Testis (tissue), 3 donors: ENCODE data around the gene CCDC178. TPM values are rescaled to one million over a fixed set of nuclear protein-coding genes. Genes with fewer than 3 reads are reported as not detected.
A peak's percentile ranks its signal among the peaks of the same experiment; 100 is the strongest.
"Not testable (repeated sequence)": the region's sequence is repeated elsewhere in the genome, so short reads cannot be mapped to it uniquely, and the experiment has no call there.

Experiments used
- DNase-seq: peaks from one replicate; pipeline ENCODE4 v3.0.0-alpha.2; 2019
- H3K27ac ChIP-seq, 2 donors: fragments of 200-600 bp; sonication (generic); one replicate each; pipeline ENCODE4 v1.5.1; 2019
- H3K27me3 ChIP-seq: fragments of 200-600 bp; sonication (generic); one replicate; pipeline ENCODE4 v1.5.1; 2019
- H3K36me3 ChIP-seq: fragments of 200-600 bp; sonication (generic); one replicate; pipeline ENCODE4 v1.5.1; 2017; ENCODE audit warnings: low read depth; ENCODE audit errors: missing control alignments
- H3K4me1 ChIP-seq: fragments of 200-600 bp; sonication (generic); one replicate; pipeline ENCODE4 v1.5.1; 2019
- H3K4me3 ChIP-seq, 2 donors: fragments of 200-600 bp; sonication (generic); one replicate each; pipeline ENCODE4 v1.5.1; 2017 to 2019
- H3K9me3 ChIP-seq: fragments of 200-600 bp; sonication (generic); one replicate; pipeline ENCODE4 v1.5.1; 2017
- CTCF ChIP-seq, 3 experiments: fragments of 450-650 bp in 2 of 3; fragments of 200-600 bp in 1 of 3; sonication (generic) in 1 of 3; IDR thresholded peaks; one replicate each; pipeline ENCODE4 v1.5.1; 2016 to 2019; ENCODE audit warnings: antibody characterized with exemption in 3 of 3, mild to moderate bottlenecking in 2 of 3, moderate library complexity in 1 of 3
- POLR2A ChIP-seq: fragments of 450-650 bp; IDR thresholded peaks from one replicate; pipeline ENCODE4 v1.6.1; 2017; ENCODE audit warnings: antibody characterized with exemption, mild to moderate bottlenecking, moderate library complexity
- WGBS, 2 donors: methylation state at CpG; one replicate each; pipeline ENCODE4 v1.1.5; 2018; 5-methylcytosine and 5-hydroxymethylcytosine counted together
- intact Hi-C: fragments of 100-400 bp; cut with DNase I; formaldehyde crosslinking; loops from one replicate; pipeline ENCODE4 v1.15.1; 2023; ENCODE audit warnings: low total_unique reads
- polyA plus RNA-seq: library from polyadenylated mRNA; stranded (reverse); fragments of 350-450 nt; fragmentation: Illumina TruSeq; extraction: RNeasy Lipid Tissue Mini Kit (QIAGEN cat#74804); gene quantifications from one replicate; pipeline ENCODE4 v1.2.3, GENCODE V29; 2014; ENCODE audit warnings: low read depth, low replicate concordance; ENCODE audit not compliant: insufficient read depth
- total RNA-seq, 2 donors: library from RNA; depleted of rRNA; stranded (reverse); fragments of >200 nt; gene quantifications; one replicate each; pipeline ENCODE4 v1.2.3, GENCODE V29; 2016

The CCDC178 gene
- total and polyA plus RNA-seq, 3 donors from 2014 or later: 8.6 to 17.5 (median 10.2) TPM

DNA sequence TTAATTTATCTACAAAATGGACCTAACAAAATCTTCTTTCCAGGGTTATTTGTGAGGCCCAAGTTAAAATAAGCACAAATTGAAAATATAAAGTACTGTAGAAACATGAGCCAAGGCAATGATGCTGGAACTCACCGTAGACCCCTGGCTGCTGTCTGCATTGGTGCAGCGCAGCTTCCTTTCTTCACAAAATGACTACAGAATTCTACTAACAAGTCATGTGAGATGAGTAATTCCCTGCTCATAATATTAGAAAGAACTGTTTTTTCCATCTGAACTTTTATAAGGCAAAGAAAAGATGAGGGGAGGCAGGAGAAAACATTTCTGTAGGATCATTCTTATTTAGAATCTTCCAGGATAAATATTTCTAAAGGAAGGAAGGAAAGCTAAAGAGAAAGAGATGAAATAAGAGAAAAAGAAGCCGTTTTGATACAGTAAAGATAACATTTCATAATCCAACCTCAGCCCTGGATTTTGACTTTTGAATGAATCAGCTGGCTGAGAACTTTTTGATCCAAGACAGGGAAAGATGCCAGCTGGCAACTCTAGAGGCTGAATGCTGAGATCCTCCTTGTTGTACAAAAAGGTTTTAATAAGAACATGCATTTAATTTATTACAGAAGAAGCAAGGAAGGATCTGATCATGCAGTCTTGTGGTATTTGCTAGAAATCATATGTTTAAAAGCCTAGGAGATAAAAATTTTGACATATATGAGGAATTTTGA lies 483.8 kb downstream of the CCDC178 start:
- no peaks in the 10 kb centered on the region for H3K36me3 ChIP-seq
- H3K4me3 ChIP-seq: no peak overlapping the region
- no peaks in the 10 kb centered on the region for H3K27me3 ChIP-seq
- no peaks in the 10 kb centered on the region for H3K9me3 ChIP-seq
- 44 to 46% methylated on average over 3 of the region's 3 CpGs for WGBS, 2 donors
- no peak overlapping the region for H3K27ac ChIP-seq
- no peaks in the 10 kb centered on the region for H3K4me1 ChIP-seq
- DNase-seq: peak; percentile 33
- intact Hi-C loops: no loop called here
- TF ChIP-seq POLR2A (no peak), CTCF (IDR thresholded peaks at IDR 0.05) (no peak)

DNA sequence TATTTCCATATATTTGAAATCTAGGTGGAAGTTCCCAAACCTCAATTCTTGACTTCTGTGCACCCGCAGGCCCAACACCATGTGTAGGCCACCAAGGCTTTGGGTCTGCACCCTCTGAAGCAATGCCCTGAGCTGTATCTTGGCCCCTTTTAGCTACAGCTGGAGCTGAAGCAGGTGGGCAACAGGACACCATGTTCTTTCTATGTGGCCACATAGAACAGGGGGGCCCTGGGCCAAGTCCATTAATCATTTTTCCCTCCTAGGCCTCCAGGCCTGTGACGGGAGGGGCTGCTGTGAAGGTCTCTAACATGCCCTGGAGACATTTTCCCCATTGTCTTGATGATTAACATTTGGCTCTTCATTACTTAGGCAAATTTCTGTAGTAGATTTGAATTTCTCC lies 488.2 kb downstream of the CCDC178 start:
- H3K4me3 ChIP-seq, intact Hi-C loops, H3K4me1 ChIP-seq, H3K27me3 ChIP-seq, H3K36me3 ChIP-seq, H3K27ac ChIP-seq, H3K9me3 ChIP-seq, DNase-seq: not testable (repeated sequence)
- WGBS, 2 donors: 77 to 88% methylated on average over 2 of the region's 2 CpGs

DNA sequence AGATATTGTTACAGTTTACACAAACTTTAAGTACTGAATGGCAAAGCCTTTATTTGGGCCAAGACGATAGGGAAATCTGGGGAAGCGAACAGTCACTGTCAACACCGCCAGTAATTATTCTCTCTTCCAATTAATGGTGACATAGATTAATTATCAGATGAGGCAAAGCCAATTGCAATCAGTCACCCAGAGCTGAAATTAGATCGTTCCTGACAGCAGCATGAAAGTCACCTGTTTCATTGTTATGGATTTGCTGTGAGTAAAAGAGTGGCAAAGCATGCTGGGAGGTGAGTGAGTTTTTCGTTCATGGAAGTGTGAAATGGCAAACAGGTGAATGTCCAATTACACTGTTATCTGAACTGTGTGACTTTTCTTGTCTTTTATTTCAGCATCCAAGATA lies 502.9 kb downstream of the CCDC178 start:
- intact Hi-C loops: no loop called here
- Histone ChIP-seq H3K27me3 (no peaks in the 10 kb centered on the region), H3K27ac (no peak overlapping the region), H3K4me3 (no peak overlapping the region), H3K9me3 (no peaks in the 10 kb centered on the region), H3K4me1 (no peaks in the 10 kb centered on the region), H3K36me3 (no peaks in the 10 kb centered on the region)
- DNase-seq: no peak
- 70 to 76% methylated on average over 5 of the region's 5 CpGs for WGBS, 2 donors
- TF ChIP-seq POLR2A: no peak
- no peak for TF ChIP-seq CTCF (IDR thresholded peaks at IDR 0.05)

DNA sequence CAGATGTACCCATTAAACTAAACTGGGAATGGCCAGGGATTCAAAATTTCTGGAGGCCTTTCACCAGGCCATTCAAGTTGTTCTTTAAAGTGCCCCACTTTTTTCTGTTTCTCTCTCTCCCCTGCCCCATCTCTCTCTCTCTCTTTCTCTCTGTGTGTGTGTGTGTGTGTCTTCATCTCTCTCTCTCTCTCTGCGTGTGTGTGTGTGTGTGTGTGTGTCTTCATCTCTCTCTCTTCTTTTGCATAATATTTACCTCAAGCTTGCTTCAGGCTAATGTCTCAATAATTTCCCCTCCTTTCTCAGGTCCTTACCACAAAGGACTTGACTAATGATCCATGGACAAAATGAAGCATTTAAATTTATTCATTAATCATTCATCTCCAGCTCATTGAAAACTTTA lies 503.5 kb downstream of the CCDC178 start:
- DNase-seq: no peak
- H3K27me3 ChIP-seq: no peaks in the 10 kb centered on the region
- intact Hi-C loops: no loop called here
- H3K27ac ChIP-seq: no peak overlapping the region
- no peak for TF ChIP-seq CTCF (IDR thresholded peaks at IDR 0.05)
- no peak for TF ChIP-seq POLR2A
- H3K4me3 ChIP-seq: no peak overlapping the region
- no peaks in the 10 kb centered on the region for H3K36me3 ChIP-seq
- no peaks in the 10 kb centered on the region for H3K9me3 ChIP-seq
- WGBS, 2 donors: 88% methylated on average over 1 of the region's 1 CpG
- H3K4me1 ChIP-seq: no peaks in the 10 kb centered on the region

DNA sequence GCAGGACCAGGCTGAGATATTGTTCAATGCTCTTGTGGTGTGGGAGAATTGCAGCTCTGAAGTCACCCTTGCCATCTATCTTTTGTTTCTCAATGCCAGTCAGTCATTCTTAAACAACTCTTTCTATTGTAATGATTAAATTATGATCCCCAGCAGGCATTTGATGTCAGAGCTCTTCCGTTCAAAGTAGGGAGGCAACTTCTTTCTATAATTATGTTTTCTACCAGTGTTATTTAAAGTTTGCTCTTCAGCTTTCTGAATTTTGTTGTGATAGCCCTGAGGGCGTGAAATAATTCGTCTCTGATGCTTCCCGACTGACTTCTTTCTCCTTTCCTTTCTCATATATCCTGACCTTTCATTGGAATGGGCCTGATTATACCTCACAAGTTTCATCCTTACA lies 506.3 kb downstream of the CCDC178 start:
- Histone ChIP-seq H3K4me3 (no peak overlapping the region), H3K9me3 (no peaks in the 10 kb centered on the region), H3K27me3 (no peaks in the 10 kb centered on the region), H3K27ac (no peak overlapping the region), H3K4me1 (no peaks in the 10 kb centered on the region), H3K36me3 (no peaks in the 10 kb centered on the region)
- no peak for DNase-seq
- WGBS, 2 donors: 60 to 61% methylated on average over 4 of the region's 4 CpGs
- no peak for TF ChIP-seq POLR2A
- no peak for TF ChIP-seq CTCF (IDR thresholded peaks at IDR 0.05)
- intact Hi-C loops: no loop called here
